HG03460 (cell line): ENCODE results near the gene RPRD2.
A peak's percentile ranks its signal among the peaks of the same experiment; 100 is the strongest.

Source experiments
- ATAC-seq: cut with Tn5 transposase; IDR thresholded peaks from one replicate; pipeline ENCODE4 v1.9.1; 2021; ENCODE audit not compliant: unreplicated experiment

RPRD2 gene

DNA sequence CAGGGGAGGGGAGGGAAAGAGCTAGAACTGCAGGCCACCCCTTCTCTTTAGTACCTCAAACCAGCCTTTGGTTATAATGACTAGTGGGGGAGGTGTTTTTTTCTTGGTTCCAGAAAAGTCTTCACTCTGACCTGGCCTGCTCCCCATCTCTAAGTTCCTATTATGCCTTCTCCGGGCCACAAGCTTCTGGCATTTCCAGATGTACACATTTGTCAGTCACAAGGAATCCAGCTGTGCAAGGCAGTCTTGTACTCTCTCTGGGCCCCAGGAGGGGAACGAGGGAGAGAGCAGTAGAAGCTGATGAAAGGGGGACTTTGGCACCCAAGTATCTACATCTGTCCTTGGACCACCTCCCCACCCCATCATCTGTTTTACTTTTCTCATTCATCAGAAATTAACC lies 148.9 kb downstream of the RPRD2 start:
- no peak for ATAC-seq

GRCh38 chr1:150513351-150513791 lies 149.4 kb downstream of the RPRD2 start:
- no peak for ATAC-seq

- ATAC-seq = no peak
These were observed 150.3 kb downstream of the RPRD2 start for GRCh38 chr1:150514260-150514659.

- peak; percentile 5 for ATAC-seq
These were observed 151.0 kb downstream of the RPRD2 start for GRCh38 chr1:150514913-150515327.

DNA sequence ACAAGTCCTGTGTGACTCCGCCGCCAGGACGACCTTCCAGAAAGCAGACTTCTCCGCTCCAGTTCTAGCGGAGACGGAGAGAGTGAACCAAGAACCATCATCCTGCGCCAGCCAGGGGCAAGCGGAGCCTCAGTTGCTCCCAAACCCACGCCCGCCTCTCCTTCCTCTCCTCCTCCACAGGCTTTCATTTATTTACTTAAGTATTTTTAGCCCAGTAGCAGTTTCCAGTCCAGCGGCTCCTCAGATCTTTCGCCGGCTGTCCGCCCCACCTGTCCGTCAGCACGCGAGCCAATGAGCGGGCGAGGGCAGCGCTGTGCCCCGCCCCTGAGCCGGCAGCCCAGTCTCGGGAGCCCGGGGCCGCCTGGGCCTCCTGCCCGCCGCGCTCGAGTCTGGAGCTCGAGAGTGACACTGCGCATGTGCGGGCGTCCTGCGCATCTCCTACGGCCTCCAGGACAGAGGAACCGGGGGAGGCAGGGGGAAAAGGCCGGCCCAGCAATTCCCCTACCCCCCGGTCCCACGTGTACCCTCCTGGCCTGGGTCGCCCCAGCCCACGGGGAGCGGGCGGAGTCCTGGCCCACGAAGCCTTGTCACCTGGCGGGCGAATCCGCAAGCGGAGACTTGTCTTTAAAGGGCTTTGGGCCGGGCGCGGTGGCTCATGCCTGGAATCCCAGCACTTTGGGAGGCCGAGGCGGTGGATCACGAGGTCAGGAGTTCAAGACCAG lies 151.5 kb downstream of the RPRD2 start, which contains the start of gene FALEC:
Gene FALEC, plus strand, starts transcription at position 425 of the 722 bp plus-strand sequence.
- peak; percentile 92 for ATAC-seq

DNA sequence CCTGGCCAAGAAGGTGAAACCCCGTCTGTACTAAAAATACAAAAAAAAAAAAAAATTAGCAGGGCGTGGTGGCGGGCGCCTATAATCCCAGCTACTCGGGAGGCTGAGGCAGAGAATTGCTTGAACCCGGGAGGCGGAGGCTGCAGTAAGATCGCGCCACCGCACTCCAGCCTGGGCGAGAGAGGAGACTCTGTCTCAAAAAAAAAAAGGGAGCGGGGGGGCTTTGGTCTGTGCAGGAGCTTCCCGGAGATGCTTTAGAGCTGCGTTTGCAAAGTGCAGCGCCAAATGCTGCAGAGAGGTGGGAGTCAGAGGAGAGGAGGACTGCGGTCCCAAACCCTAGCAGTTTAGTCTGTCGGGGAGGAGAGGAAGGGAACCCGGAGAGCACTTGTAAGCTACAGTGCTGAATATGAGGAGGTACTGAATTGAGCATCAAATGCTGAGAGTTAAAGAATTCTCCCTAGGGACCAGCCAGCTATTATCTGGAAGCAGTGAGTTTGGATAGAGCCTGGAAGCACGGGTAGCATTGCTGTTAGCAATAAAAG lies 152.2 kb downstream of the RPRD2 start:
- no peak for ATAC-seq

DNA sequence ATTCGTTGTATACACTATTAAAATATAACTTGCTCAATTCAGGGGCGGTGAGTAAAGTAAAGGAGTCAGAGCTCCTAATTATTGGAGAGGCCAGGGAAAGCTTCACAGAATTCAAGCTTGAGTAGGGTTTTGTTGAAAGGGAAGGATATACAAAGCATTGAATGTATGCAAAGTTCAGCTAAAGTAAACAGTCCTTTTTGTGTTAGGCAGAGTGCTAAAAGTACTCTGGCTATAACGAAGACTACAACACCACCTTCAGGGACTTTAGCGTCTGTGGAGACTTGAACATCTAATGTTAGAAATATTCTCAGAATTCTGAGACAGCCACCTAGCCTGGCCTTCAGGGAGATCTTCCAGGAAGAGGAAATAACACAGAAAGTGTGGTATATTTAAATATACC lies 152.7 kb downstream of the RPRD2 start:
- no peak for ATAC-seq

DNA sequence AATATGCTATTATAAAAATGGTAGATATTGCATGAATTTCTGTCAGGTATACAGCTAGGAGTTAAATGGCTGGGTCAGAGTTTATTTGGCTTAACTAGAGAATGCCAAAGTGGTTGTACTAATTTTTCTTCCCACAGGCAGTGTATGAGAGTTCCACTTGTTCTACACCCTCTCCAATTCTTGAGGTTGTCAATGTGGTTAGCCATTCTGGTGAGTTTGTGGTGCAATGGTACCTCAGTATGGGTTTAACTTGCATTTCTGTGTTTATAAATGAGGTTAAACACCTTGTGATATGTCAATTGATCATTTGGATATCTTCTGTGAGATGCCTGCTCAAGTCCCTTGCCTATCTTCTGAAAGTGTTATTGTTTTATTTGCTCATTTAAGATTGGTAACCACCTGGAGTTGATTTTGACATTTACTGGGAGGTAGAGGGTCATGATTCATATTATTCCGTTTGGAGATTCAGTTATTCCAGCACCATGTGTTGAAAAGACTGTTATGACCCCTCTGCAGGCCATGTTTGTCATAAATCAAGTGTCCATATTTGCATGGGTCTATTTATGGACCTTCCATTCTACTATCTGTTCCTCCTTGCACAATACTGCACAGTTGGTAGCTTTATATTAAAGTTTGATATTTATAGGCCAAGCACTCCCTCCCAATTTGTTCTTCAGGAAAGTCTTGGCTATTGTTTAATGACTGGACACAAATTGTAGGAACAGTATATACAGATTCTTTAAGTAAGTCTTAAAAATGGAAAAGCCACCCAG lies 157.4 kb downstream of the RPRD2 start:
- no peak for ATAC-seq

- no peak for ATAC-seq
These were observed 161.4 kb downstream of the RPRD2 start for GRCh38 chr1:150525348-150525747.
